ENCODE measurements around the gene PPP1CA. TPM values are rescaled to one million over a fixed set of nuclear protein-coding genes. Genes with fewer than 3 reads are reported as not detected.

The PPP1CA gene
- total RNA-seq, 4 donors from 2014 or later = 164 to 216 (median 191) TPM

GRCh38 chr11:67423466-67423865 is 21.8 kb upstream of the PPP1CA start:
- Histone ChIP-seq H3K9me3 (no peaks in the 10 kb centered on the region), H3K4me3 (replicated peaks in 1 of 3) (no peak overlapping the region), H3K4me1 (peaks cover 7 to 30% of the 10 kb centered on the region in 2 donors), H3K36me3 (no peaks in the 10 kb centered on the region), H3K27ac (no peak overlapping the region), H3K27me3 (no peaks in the 10 kb centered on the region)
- TF ChIP-seq POLR2A (IDR thresholded peaks at IDR 0.05) (no peak), CTCF (IDR thresholded peaks at IDR 0.05) (no peak)
- DNase-seq = no peak
- 94 to 97% methylated on average over 10 to 11 of the region's 13 CpGs for WGBS, 2 donors
- intact Hi-C loops (cut with DNase I) = loop anchor here (5.0 kb wide), 1 partner anchor 44 kb away; the partner anchor contains the start of gene TMEM134

GRCh38 chr11:67422891-67423290 is 21.2 kb upstream of the PPP1CA start:
- 74 to 80% methylated on average over 6 of the region's 6 CpGs for WGBS, 2 donors
- intact Hi-C loops (cut with DNase I) = loop anchor here (5.0 kb wide), 1 partner anchor 44 kb away; the partner anchor contains the start of gene TMEM134

GRCh38 chr11:67421430-67422031 is 19.9 kb upstream of the PPP1CA start:
- Histone ChIP-seq H3K27me3 (no peaks in the 10 kb centered on the region), H3K9me3 (no peaks in the 10 kb centered on the region), H3K36me3 (no peaks in the 10 kb centered on the region), H3K4me3 (replicated peaks in 1 of 3) (peak overlapping the region in 1 of 3 donors; percentile 54), H3K4me1 (peaks cover 9 to 44% of the 10 kb centered on the region in 2 donors), H3K27ac (peak overlapping the region in 1 of 3 donors; percentile 80)
- intact Hi-C loops (cut with DNase I) = loop anchor here (5.0 kb wide), 1 partner anchor 46 kb away; the partner anchor contains the start of gene TMEM134
- TF ChIP-seq POLR2A (IDR thresholded peaks at IDR 0.05) (no peak), CTCF (IDR thresholded peaks at IDR 0.05) (no peak)
- WGBS, 2 donors = 70 to 78% methylated on average over 22 of the region's 22 CpGs
- DNase-seq = no peak

More at GRCh38 chr11:67422891-67423290, 21.2 kb upstream of the PPP1CA start:
- Histone ChIP-seq H3K4me3 (replicated peaks in 1 of 3) (no peak overlapping the region), H3K27ac (no peak overlapping the region), H3K4me1 (peaks cover 7 to 36% of the 10 kb centered on the region in 2 donors), H3K27me3 (no peaks in the 10 kb centered on the region), H3K9me3 (no peaks in the 10 kb centered on the region), H3K36me3 (no peaks in the 10 kb centered on the region)
- DNase-seq = no peak
- no peak for TF ChIP-seq POLR2A (IDR thresholded peaks at IDR 0.05)
- TF ChIP-seq CTCF (IDR thresholded peaks at IDR 0.05) = no peak

- Histone ChIP-seq H3K9me3 (no peaks in the 10 kb centered on the region), H3K27ac (peak overlapping the region; percentile 58 to 84 (median 80)), H3K4me1 (peaks cover 14 to 51% of the 10 kb centered on the region in 2 donors), H3K4me3 (replicated peaks in 1 of 3) (peak overlapping the region; percentile 49 to 60 (median 54)), H3K36me3 (no peaks in the 10 kb centered on the region), H3K27me3 (no peaks in the 10 kb centered on the region)
- TF ChIP-seq CTCF (IDR thresholded peaks at IDR 0.05) (peak in 1 of 6 experiments; percentile 27), POLR2A (IDR thresholded peaks at IDR 0.05) (peak; percentile 21 to 87)
- intact Hi-C loops (cut with DNase I) = loop anchor here (5.0 kb wide), 1 partner anchor 46 kb away; the partner anchor contains the start of gene TMEM134
- DNase-seq = peak; percentile 97
- 1% methylated on average over 17 to 21 of the region's 97 CpGs for WGBS, 2 donors
These were observed 19.2 kb upstream of the PPP1CA start for GRCh38 chr11:67420646-67421429.

All from thyroid gland (tissue), 4 donors.